Measurements from ENCODE around the gene PDE4D.

PDE4D gene

GRCh38 chr5:59722874-59723273 is 170.7 kb downstream of the PDE4D start:
- TF ChIP-seq CTCF (conservative IDR thresholded peaks at IDR 0.05; ENCODE audit: low read length), result no peak
- no peak overlapping the region for H3K4me3 ChIP-seq (ENCODE audit: low read length)
- no peak for DNase-seq (ENCODE audit: low read depth)

GRCh38 chr5:59721741-59722140 is 171.8 kb downstream of the PDE4D start:
- no peak overlapping the region for H3K4me3 ChIP-seq (ENCODE audit: low read length)
- no peak for TF ChIP-seq CTCF (conservative IDR thresholded peaks at IDR 0.05; ENCODE audit: low read length)
- DNase-seq (ENCODE audit: low read depth), result no peak

GRCh38 chr5:59720063-59720462 is 173.5 kb downstream of the PDE4D start:
- TF ChIP-seq CTCF (conservative IDR thresholded peaks at IDR 0.05; ENCODE audit: low read length), result no peak
- DNase-seq (ENCODE audit: low read depth), result no peak
- no peak overlapping the region for H3K4me3 ChIP-seq (ENCODE audit: low read length)

- no peak for DNase-seq (ENCODE audit: low read depth)
- TF ChIP-seq CTCF (conservative IDR thresholded peaks at IDR 0.05; ENCODE audit: low read length), result no peak
- H3K4me3 ChIP-seq (ENCODE audit: low read length), result no peak overlapping the region
Observed at GRCh38 chr5:59716966-59717500, 176.5 kb downstream of the PDE4D start.

GRCh38 chr5:59716029-59716428 is 177.5 kb downstream of the PDE4D start:
- no peak for TF ChIP-seq CTCF (conservative IDR thresholded peaks at IDR 0.05; ENCODE audit: low read length)

GRCh38 chr5:59715228-59715627 is 178.3 kb downstream of the PDE4D start:
- H3K4me3 ChIP-seq (ENCODE audit: low read length), result no peak overlapping the region
- no peak for TF ChIP-seq CTCF (conservative IDR thresholded peaks at IDR 0.05; ENCODE audit: low read length)
- DNase-seq (ENCODE audit: low read depth), result no peak

More at GRCh38 chr5:59716029-59716428, 177.5 kb downstream of the PDE4D start:
- H3K4me3 ChIP-seq (ENCODE audit: low read length), result no peak overlapping the region
- no peak for DNase-seq (ENCODE audit: low read depth)

GRCh38 chr5:59713498-59713844 is 180.1 kb downstream of the PDE4D start:
- no peak overlapping the region for H3K4me3 ChIP-seq (ENCODE audit: low read length)
- DNase-seq (ENCODE audit: low read depth), result no peak
- no peak for TF ChIP-seq CTCF (conservative IDR thresholded peaks at IDR 0.05; ENCODE audit: low read length)

Measured in AG10803 (cell line).